Femur (tissue), 1 donor: ENCODE results near the gene PSG4.
"Not testable (repeated sequence)": the region's sequence is repeated elsewhere in the genome, so short reads cannot be mapped to it uniquely, and the experiment has no call there.

Experiments used
- DNase-seq: peaks from one replicate; pipeline ENCODE4 v3.0.0-alpha.2; 2017

PSG4 gene

GRCh38 chr19:43197666-43198397, 7.6 kb downstream of the PSG4 start:
- DNase-seq, result not testable (repeated sequence)

- DNase-seq, result not testable (repeated sequence)
These were observed 11.0 kb downstream of the PSG4 start for GRCh38 chr19:43194397-43194796.

GRCh38 chr19:43192381-43193155, 12.9 kb downstream of the PSG4 start:
- not testable (repeated sequence) for DNase-seq

- DNase-seq, result not testable (repeated sequence)
These were observed 17.3 kb downstream of the PSG4 start for GRCh38 chr19:43188092-43188491.

GRCh38 chr19:43186311-43186935, 19.0 kb downstream of the PSG4 start, which contains the start of gene PSG5:
Gene PSG5, minus strand, starts transcription at chr19:43186536. Its CDS starts 131 bp downstream, at chr19:43186405.
- not testable (repeated sequence) for DNase-seq

GRCh38 chr19:43181869-43182771, 23.3 kb downstream of the PSG4 start:
- DNase-seq, result not testable (repeated sequence)

GRCh38 chr19:43179569-43180147, 25.8 kb downstream of the PSG4 start:
- DNase-seq, result not testable (repeated sequence)

GRCh38 chr19:43178577-43178976, 26.9 kb downstream of the PSG4 start:
- DNase-seq, result not testable (repeated sequence)

- not testable (repeated sequence) for DNase-seq
These were observed 39.5 kb downstream of the PSG4 start for GRCh38 chr19:43165906-43166305.

GRCh38 chr19:43163135-43163534, 42.3 kb downstream of the PSG4 start:
- not testable (repeated sequence) for DNase-seq

GRCh38 chr19:43162261-43162660, 43.2 kb downstream of the PSG4 start:
- not testable (repeated sequence) for DNase-seq

GRCh38 chr19:43152214-43152613, 53.2 kb downstream of the PSG4 start:
- no peak for DNase-seq

GRCh38 chr19:43149788-43150187, 55.6 kb downstream of the PSG4 start:
- not testable (repeated sequence) for DNase-seq

- no peak for DNase-seq
These were observed 57.2 kb downstream of the PSG4 start for GRCh38 chr19:43148233-43148632.
